NCI-H2196 (cell line): ENCODE data around the gene BRAF.
"Not testable (repeated sequence)": the region's sequence is repeated elsewhere in the genome, so short reads cannot be mapped to it uniquely, and the experiment has no call there.

Experiments
- DNase-seq: peaks from one replicate; lab custom pipeline; 2025; ENCODE audit not compliant: unreplicated experiment; lab: John Stamatoyannopoulos, UW

The BRAF gene

GRCh38 chr7:140774371-140774770 is 150.4 kb downstream of the BRAF start:
- DNase-seq = no peak

- DNase-seq = no peak
Measured at GRCh38 chr7:140773104-140773503, 151.6 kb downstream of the BRAF start.

GRCh38 chr7:140771826-140772225 is 152.9 kb downstream of the BRAF start:
- no peak for DNase-seq

GRCh38 chr7:140769852-140770251 is 154.9 kb downstream of the BRAF start:
- no peak for DNase-seq

- no peak for DNase-seq
Measured at GRCh38 chr7:140767418-140767817, 157.3 kb downstream of the BRAF start.

GRCh38 chr7:140765441-140765840 is 159.3 kb downstream of the BRAF start:
- not testable (repeated sequence) for DNase-seq

- not testable (repeated sequence) for DNase-seq
Measured at GRCh38 chr7:140763166-140763565, 161.6 kb downstream of the BRAF start.

GRCh38 chr7:140761375-140761774 is 163.4 kb downstream of the BRAF start:
- DNase-seq = not testable (repeated sequence)

- DNase-seq = no peak
Measured at GRCh38 chr7:140754506-140754905, 170.2 kb downstream of the BRAF start.

GRCh38 chr7:140752533-140752932 is 172.2 kb downstream of the BRAF start:
- no peak for DNase-seq

GRCh38 chr7:140746751-140747150 is 178.0 kb downstream of the BRAF start:
- DNase-seq = no peak

GRCh38 chr7:140745266-140746058 is 179.3 kb downstream of the BRAF start:
- DNase-seq = no peak

GRCh38 chr7:140744005-140744404 is 180.7 kb downstream of the BRAF start:
- DNase-seq = no peak

- not testable (repeated sequence) for DNase-seq
Measured at GRCh38 chr7:140743255-140743654, 181.5 kb downstream of the BRAF start.

GRCh38 chr7:140738280-140738679 is 186.4 kb downstream of the BRAF start:
- DNase-seq = no peak

- no peak for DNase-seq
Measured at GRCh38 chr7:140734729-140735128, 190.0 kb downstream of the BRAF start.

GRCh38 chr7:140734096-140734495 is 190.6 kb downstream of the BRAF start:
- no peak for DNase-seq

- no peak for DNase-seq
Measured at GRCh38 chr7:140732416-140732815, 192.3 kb downstream of the BRAF start.

GRCh38 chr7:140726281-140726680 is 198.4 kb downstream of the BRAF start:
- peak; percentile 9 for DNase-seq

GRCh38 chr7:140724706-140725105 is 200.0 kb downstream of the BRAF start:
- no peak for DNase-seq

- no peak for DNase-seq
Measured at GRCh38 chr7:140723574-140723973, 201.2 kb downstream of the BRAF start.

GRCh38 chr7:140723006-140723405 is 201.7 kb downstream of the BRAF start:
- DNase-seq = no peak

GRCh38 chr7:140722254-140722653 is 202.5 kb downstream of the BRAF start:
- DNase-seq = no peak
